Panc1 (cell line): ENCODE results near the gene FBXO36. TPM values are rescaled to one million over a fixed set of nuclear protein-coding genes. Genes with fewer than 3 reads are reported as not detected.

Source experiments
- ATAC-seq: fragments of 200-7000 bp; cut with Tn5 transposase; 2 replicates; pipeline ENCODE4 v1.9.1; 2020; ENCODE audit warnings: mild to moderate bottlenecking, moderate library complexity
- BruUV-seq: library from RNA; stranded (reverse); fragments of 400-500 nt; replicated peaks from 2 replicates; lab custom pipeline; 2021; lab: Mats Ljungman, UMichigan
- CTCF ChIA-PET: fragments of 300-600 bp; sonication (Branson Sonifier 250); formaldehyde crosslinking; loops from one replicate; lab custom pipeline; 2022; ENCODE audit warnings: antibody characterized with exemption; lab: Charles Lee
- POLR2A ChIA-PET: fragments of 300-600 bp; sonication (Branson Sonifier 250); formaldehyde crosslinking; loops from one replicate; lab custom pipeline; 2022; ENCODE audit warnings: antibody characterized with exemption; lab: Charles Lee
- DNase-seq: peaks from one replicate; pipeline ENCODE4 v3.0.0-alpha.2; 2010; ENCODE audit warnings: low read depth, low spot score
- H3K27ac ChIP-seq: 2 replicates; pipeline ENCODE4 v1.5.1; 2011; ENCODE audit warnings: mild to moderate bottlenecking, low read length, inconsistent platforms
- H3K27me3 ChIP-seq: fragments of 200-500 bp; sonication (Bioruptor generic); 2 replicates; pipeline ENCODE4 v1.6.0; 2014; ENCODE audit warnings: low read length, inconsistent platforms; ENCODE audit not compliant: control insufficient read depth, insufficient read depth
- H3K36me3 ChIP-seq: fragments of 200-500 bp; sonication (Bioruptor generic); 2 replicates; pipeline ENCODE4 v1.5.1; 2014; ENCODE audit warnings: inconsistent platforms, mild to moderate bottlenecking, low read length, moderate library complexity; ENCODE audit not compliant: control insufficient read depth, insufficient read depth
- H3K4me1 ChIP-seq: 2 replicates; pipeline ENCODE4 v1.5.1; 2011; ENCODE audit warnings: inconsistent platforms, mild to moderate bottlenecking, low read length, moderate library complexity; ENCODE audit not compliant: control insufficient read depth, insufficient read depth
- H3K4me3 ChIP-seq, 2 experiments: 2 replicates each; pipeline ENCODE4 v1.5.1; 2011 to 2012; ENCODE audit warnings: low read depth in 2 of 2, low read length in 2 of 2, mild to moderate bottlenecking in 2 of 2, inconsistent platforms in 1 of 2, moderate library complexity in 1 of 2
- H3K9me3 ChIP-seq: fragments of 200-500 bp; sonication (Bioruptor generic); 2 replicates; pipeline ENCODE4 v1.5.1; 2014; ENCODE audit warnings: low read depth, mild to moderate bottlenecking, inconsistent platforms, low read length, moderate library complexity; ENCODE audit not compliant: control insufficient read depth, insufficient read depth
- POLR2AphosphoS5 ChIP-seq: IDR thresholded peaks from 2 replicates; pipeline ENCODE4 v1.6.1; 2012; ENCODE audit warnings: mild to moderate bottlenecking, low read depth, low read length, moderate library complexity
- SIN3A ChIP-seq: IDR thresholded peaks from 2 replicates; pipeline ENCODE4 v1.6.1; 2012; ENCODE audit warnings: low read depth, mild to moderate bottlenecking, low read length, moderate library complexity, borderline replicate concordance; ENCODE audit not compliant: insufficient read depth
- TCF7L2 ChIP-seq: IDR thresholded peaks from 2 replicates; pipeline ENCODE4 v1.6.1; 2011; ENCODE audit warnings: mild to moderate bottlenecking, low read depth, low read length, inconsistent platforms
- in situ Hi-C: cut with HindIII; loops from 2 replicates; pipeline ENCODE4 v1.10.0; 2016; ENCODE audit warnings: low sequenced_read_pairs, low pct_unique_long_range_greater_than_20kb
- intact Hi-C: fragments of 100-400 bp; cut with micrococcal nuclease; formaldehyde crosslinking; loops from one replicate; pipeline ENCODE4 v1.10.0; 2022; ENCODE audit not compliant: unreplicated experiment
- total RNA-seq: library from RNA; stranded (reverse); gene quantifications from one replicate; pipeline ENCODE4 v1.2.1, GENCODE V29; 2021; ENCODE audit not compliant: unreplicated experiment
- TF ChIP-seq, protein P1 (sequence below): fragments of 450-650 bp; IDR thresholded peaks from 2 replicates; pipeline ENCODE4 v1.5.1; 2017; ENCODE audit warnings: mild to moderate bottlenecking
- TF ChIP-seq, protein P2 (sequence below), 2 experiments: IDR thresholded peaks; 2 replicates each; pipeline ENCODE4 v1.6.1; 2011 to 2012; ENCODE audit warnings: low read depth in 2 of 2, control low read depth in 1 of 2, low read length in 1 of 2, mild to moderate bottlenecking in 1 of 2, moderate library complexity in 1 of 2; ENCODE audit not compliant: insufficient read depth in 1 of 2

Gene FBXO36
- total RNA-seq, 1 experiment from 2014 or later, result 3.9 TPM

DNA sequence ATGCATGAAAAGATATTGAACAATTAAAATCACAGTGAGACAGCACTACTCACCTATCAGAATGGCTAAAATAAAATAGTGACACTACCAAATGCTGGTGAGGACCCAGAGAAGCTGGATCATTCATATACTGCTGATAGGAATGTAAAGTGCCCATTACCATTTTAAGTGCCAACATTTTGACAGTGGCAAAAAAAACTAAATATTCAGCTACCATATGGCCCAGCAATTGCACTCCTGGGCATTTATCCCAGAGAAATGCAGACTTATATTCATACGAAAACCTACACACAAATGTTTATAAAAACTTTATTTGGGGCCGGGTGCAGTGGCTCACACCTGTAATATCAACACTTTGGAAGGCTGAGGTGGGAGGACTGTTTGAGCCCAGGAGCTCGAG, 47.6 kb downstream of the FBXO36 start:
- intact Hi-C loops (no loop called here), in situ Hi-C loops (no loop called here)
- Histone ChIP-seq H3K4me3 (no peak overlapping the region), H3K27me3 (no peaks in the 10 kb centered on the region), H3K9me3 (no peaks in the 10 kb centered on the region), H3K36me3 (no peaks in the 10 kb centered on the region), H3K27ac (no peak overlapping the region), H3K4me1 (no peaks in the 10 kb centered on the region)
- BruUV-seq, result no TSS peak
- CTCF ChIA-PET, result no interaction called here
- DNase-seq (no peak), ATAC-seq (no peak)
- no peak for TF ChIP-seq POLR2AphosphoS5
- no peak for TF ChIP-seq SIN3A
- TF ChIP-seq, protein P1, sequence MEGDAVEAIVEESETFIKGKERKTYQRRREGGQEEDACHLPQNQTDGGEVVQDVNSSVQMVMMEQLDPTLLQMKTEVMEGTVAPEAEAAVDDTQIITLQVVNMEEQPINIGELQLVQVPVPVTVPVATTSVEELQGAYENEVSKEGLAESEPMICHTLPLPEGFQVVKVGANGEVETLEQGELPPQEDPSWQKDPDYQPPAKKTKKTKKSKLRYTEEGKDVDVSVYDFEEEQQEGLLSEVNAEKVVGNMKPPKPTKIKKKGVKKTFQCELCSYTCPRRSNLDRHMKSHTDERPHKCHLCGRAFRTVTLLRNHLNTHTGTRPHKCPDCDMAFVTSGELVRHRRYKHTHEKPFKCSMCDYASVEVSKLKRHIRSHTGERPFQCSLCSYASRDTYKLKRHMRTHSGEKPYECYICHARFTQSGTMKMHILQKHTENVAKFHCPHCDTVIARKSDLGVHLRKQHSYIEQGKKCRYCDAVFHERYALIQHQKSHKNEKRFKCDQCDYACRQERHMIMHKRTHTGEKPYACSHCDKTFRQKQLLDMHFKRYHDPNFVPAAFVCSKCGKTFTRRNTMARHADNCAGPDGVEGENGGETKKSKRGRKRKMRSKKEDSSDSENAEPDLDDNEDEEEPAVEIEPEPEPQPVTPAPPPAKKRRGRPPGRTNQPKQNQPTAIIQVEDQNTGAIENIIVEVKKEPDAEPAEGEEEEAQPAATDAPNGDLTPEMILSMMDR, result no peak
- TF ChIP-seq, protein P2, sequence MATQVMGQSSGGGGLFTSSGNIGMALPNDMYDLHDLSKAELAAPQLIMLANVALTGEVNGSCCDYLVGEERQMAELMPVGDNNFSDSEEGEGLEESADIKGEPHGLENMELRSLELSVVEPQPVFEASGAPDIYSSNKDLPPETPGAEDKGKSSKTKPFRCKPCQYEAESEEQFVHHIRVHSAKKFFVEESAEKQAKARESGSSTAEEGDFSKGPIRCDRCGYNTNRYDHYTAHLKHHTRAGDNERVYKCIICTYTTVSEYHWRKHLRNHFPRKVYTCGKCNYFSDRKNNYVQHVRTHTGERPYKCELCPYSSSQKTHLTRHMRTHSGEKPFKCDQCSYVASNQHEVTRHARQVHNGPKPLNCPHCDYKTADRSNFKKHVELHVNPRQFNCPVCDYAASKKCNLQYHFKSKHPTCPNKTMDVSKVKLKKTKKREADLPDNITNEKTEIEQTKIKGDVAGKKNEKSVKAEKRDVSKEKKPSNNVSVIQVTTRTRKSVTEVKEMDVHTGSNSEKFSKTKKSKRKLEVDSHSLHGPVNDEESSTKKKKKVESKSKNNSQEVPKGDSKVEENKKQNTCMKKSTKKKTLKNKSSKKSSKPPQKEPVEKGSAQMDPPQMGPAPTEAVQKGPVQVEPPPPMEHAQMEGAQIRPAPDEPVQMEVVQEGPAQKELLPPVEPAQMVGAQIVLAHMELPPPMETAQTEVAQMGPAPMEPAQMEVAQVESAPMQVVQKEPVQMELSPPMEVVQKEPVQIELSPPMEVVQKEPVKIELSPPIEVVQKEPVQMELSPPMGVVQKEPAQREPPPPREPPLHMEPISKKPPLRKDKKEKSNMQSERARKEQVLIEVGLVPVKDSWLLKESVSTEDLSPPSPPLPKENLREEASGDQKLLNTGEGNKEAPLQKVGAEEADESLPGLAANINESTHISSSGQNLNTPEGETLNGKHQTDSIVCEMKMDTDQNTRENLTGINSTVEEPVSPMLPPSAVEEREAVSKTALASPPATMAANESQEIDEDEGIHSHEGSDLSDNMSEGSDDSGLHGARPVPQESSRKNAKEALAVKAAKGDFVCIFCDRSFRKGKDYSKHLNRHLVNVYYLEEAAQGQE (IDR thresholded peaks at IDR 0.05; ENCODE audit: insufficient read depth in 1 of 2, low read depth in 2 of 2, low read length in 1 of 2), result no peak
- no peak for TF ChIP-seq TCF7L2
- POLR2A ChIA-PET, result no interaction called here

DNA sequence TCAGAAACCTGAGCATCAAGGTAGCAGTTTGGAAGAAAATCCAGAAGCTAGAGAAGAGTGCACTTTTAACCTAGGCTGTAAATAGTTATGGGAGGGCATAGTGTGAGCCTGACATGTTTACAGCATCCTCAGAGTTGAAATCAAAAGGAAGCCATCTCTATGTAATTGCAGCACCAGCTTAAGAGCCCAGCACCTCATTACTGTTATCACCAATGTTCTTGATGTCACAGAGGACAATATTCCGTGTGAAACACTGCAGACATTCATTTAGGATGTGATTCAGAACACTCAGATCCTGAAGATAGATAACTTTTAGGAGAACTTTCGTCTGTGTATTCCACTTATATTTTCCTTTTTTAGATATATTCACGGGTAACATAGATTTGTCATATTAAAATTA, 48.1 kb downstream of the FBXO36 start:
- Histone ChIP-seq H3K4me3 (no peak overlapping the region), H3K4me1 (no peaks in the 10 kb centered on the region), H3K9me3 (no peaks in the 10 kb centered on the region), H3K27me3 (no peaks in the 10 kb centered on the region), H3K36me3 (no peaks in the 10 kb centered on the region), H3K27ac (no peak overlapping the region)
- CTCF ChIA-PET, result no interaction called here
- no TSS peak for BruUV-seq
- in situ Hi-C loops (no loop called here), intact Hi-C loops (no loop called here)
- TF ChIP-seq SIN3A, result no peak
- TF ChIP-seq, protein P2 (IDR thresholded peaks at IDR 0.05; ENCODE audit: insufficient read depth in 1 of 2, low read depth in 2 of 2, low read length in 1 of 2), result no peak
- TF ChIP-seq TCF7L2, result no peak
- TF ChIP-seq, protein P1, result no peak
- TF ChIP-seq POLR2AphosphoS5, result no peak
- POLR2A ChIA-PET, result no interaction called here
- DNase-seq (no peak), ATAC-seq (no peak)
